HCT116 (cell line): ENCODE measurements around the gene TDRD7. TPM values are rescaled to one million over a fixed set of nuclear protein-coding genes. Genes with fewer than 3 reads are reported as not detected.

Experiments used
- ATAC-seq: fragments of 200-7000 bp; cut with Tn5 transposase; 2 replicates; pipeline ENCODE4 v1.9.1; 2020; ENCODE audit warnings: mild to moderate bottlenecking, moderate library complexity
- BruUV-seq: library from RNA; stranded (reverse); fragments of 400-500 nt; replicated peaks from 2 replicates; lab custom pipeline; 2021; lab: Mats Ljungman, UMichigan
- CTCF ChIA-PET: fragments of 300-600 bp; sonication (Branson Sonifier 250); formaldehyde crosslinking; loops from one replicate; lab custom pipeline; 2021; ENCODE audit warnings: antibody characterized with exemption; lab: Charles Lee
- POLR2A ChIA-PET: fragments of 300-600, 350-600 bp; sonication (Branson Sonifier 250); formaldehyde crosslinking; loops from one replicate; lab custom pipeline; 2021; ENCODE audit warnings: antibody characterized with exemption; lab: Charles Lee
- RAD21 ChIA-PET, 2 experiments: fragments of 300-600 bp; sonication (Branson Sonifier 250); formaldehyde crosslinking; loops; one replicate each; lab custom pipeline; 2023; ENCODE audit warnings: low total read pairs in 2 of 2; ENCODE audit not compliant: uncharacterized antibody in 2 of 2, unreplicated experiment in 2 of 2, low non-redundant PET in 1 of 2; lab: Charles Lee
- DNase-seq: peaks from one replicate; pipeline ENCODE4 v3.0.0-alpha.2; 2010; ENCODE audit warnings: low read depth, low spot score
- H2AFZ ChIP-seq: fragments of 200-600 bp; shearing (Covaris generic), sonication (generic); 2 replicates; pipeline ENCODE4 v1.6.1; 2017; ENCODE audit warnings: low read depth, mixed run types, mixed read lengths, antibody characterized with exemption, low read length; ENCODE audit not compliant: poor library complexity, severe bottlenecking
- H3K27ac ChIP-seq: 2 replicates; pipeline ENCODE4 v1.5.1; 2012; ENCODE audit warnings: low read depth, low read length
- H3K27me3 ChIP-seq: fragments of 200-600 bp; sonication (generic); 2 replicates; pipeline ENCODE4 v1.6.1; 2016; ENCODE audit warnings: mixed run types, low read length, mixed read lengths; ENCODE audit not compliant: insufficient read depth
- H3K36me3 ChIP-seq, 2 experiments: fragments of 200-500 bp in 1 of 2; fragments of 200-600 bp in 1 of 2; sonication (Bioruptor generic) in 1 of 2; sonication (generic) in 1 of 2; 2 replicates each; pipeline versions ENCODE4 v1.5.1 to v1.6.1; 2014 to 2016; ENCODE audit warnings: low read length in 2 of 2, inconsistent platforms in 1 of 2, mixed read lengths in 1 of 2, mixed run types in 1 of 2; ENCODE audit not compliant: insufficient read depth in 2 of 2, control insufficient read depth in 1 of 2
- H3K4me1 ChIP-seq, 2 experiments: fragments of 200-600 bp in 1 of 2; sonication (generic) in 1 of 2; 2 replicates each; pipeline versions ENCODE4 v1.5.1 to v1.6.1; 2012 to 2017; ENCODE audit warnings: low read length in 2 of 2, inconsistent platforms in 1 of 2, mild to moderate bottlenecking in 1 of 2, mixed read lengths in 1 of 2, mixed run types in 1 of 2, moderate library complexity in 1 of 2; ENCODE audit not compliant: insufficient read depth in 2 of 2, control insufficient read depth in 1 of 2
- H3K4me2 ChIP-seq: fragments of 200-600 bp; sonication (generic); 2 replicates; pipeline ENCODE4 v1.6.1; 2017; ENCODE audit warnings: mixed run types, low read length, mixed read lengths
- H3K4me3 ChIP-seq, 2 experiments: fragments of 200-600 bp in 1 of 2; sonication (generic) in 1 of 2; replicated peaks in 1 of 2; 2 replicates each; pipeline ENCODE4 v1.5.1; 2011 to 2016; ENCODE audit warnings: low read length in 2 of 2, control low read depth in 1 of 2, low read depth in 1 of 2, mild to moderate bottlenecking in 1 of 2, mixed read lengths in 1 of 2, mixed run types in 1 of 2
- H3K79me2 ChIP-seq: fragments of 200-600 bp; sonication (generic); 2 replicates; pipeline ENCODE4 v1.6.1; 2017; ENCODE audit warnings: mild to moderate bottlenecking, mixed run types, low read length, moderate library complexity, mixed read lengths; ENCODE audit not compliant: insufficient read depth
- H3K9ac ChIP-seq: fragments of 200-600 bp; sonication (generic); 2 replicates; pipeline ENCODE4 v1.6.1; 2016; ENCODE audit warnings: low read length, mixed read lengths
- H3K9me2 ChIP-seq: fragments of 200-600 bp; sonication (generic), shearing (Covaris generic); 2 replicates; pipeline ENCODE4 v1.6.1; 2017; ENCODE audit warnings: mixed run types, mild to moderate bottlenecking, moderate library complexity; ENCODE audit not compliant: insufficient read depth
- H3K9me3 ChIP-seq, 2 experiments: fragments of 200-500 bp in 1 of 2; fragments of 200-600 bp in 1 of 2; sonication (Bioruptor generic) in 1 of 2; sonication (generic) in 1 of 2; 2 replicates each; pipeline ENCODE4 v1.6.1; 2014 to 2017; ENCODE audit warnings: low read length in 2 of 2, mixed read lengths in 2 of 2, inconsistent platforms in 1 of 2, low read depth in 1 of 2, mild to moderate bottlenecking in 1 of 2, mixed run types in 1 of 2, moderate library complexity in 1 of 2; ENCODE audit not compliant: control insufficient read depth in 1 of 2, insufficient read depth in 1 of 2
- H4K20me1 ChIP-seq: fragments of 200-600 bp; sonication (generic), shearing (Covaris generic); 2 replicates; pipeline ENCODE4 v1.6.1; 2017; ENCODE audit warnings: mixed run types, mild to moderate bottlenecking, moderate library complexity; ENCODE audit not compliant: insufficient read depth
- CBX3 ChIP-seq: IDR thresholded peaks from 2 replicates; pipeline ENCODE4 v1.6.1; 2012; ENCODE audit warnings: low read depth
- EGR1 ChIP-seq: IDR thresholded peaks from 2 replicates; pipeline ENCODE4 v1.6.1; 2012; ENCODE audit warnings: low read depth
- ELF1 ChIP-seq: IDR thresholded peaks from 2 replicates; pipeline ENCODE4 v1.6.1; 2012; ENCODE audit warnings: low read depth, borderline replicate concordance
- EZH2phosphoT487 ChIP-seq: fragments of 200-600 bp; IDR thresholded peaks from 2 replicates; pipeline ENCODE4 v1.6.1; 2018; ENCODE audit warnings: antibody characterized with exemption, borderline replicate concordance
- FOSL1 ChIP-seq: IDR thresholded peaks from 2 replicates; pipeline ENCODE4 v1.6.1; 2012; ENCODE audit warnings: low read depth
- JUND ChIP-seq: IDR thresholded peaks from 2 replicates; pipeline ENCODE4 v1.6.1; 2012
- POLR2A ChIP-seq: IDR thresholded peaks from 2 replicates; pipeline ENCODE4 v1.7.0; 2011; ENCODE audit warnings: borderline replicate concordance; ENCODE audit not compliant: insufficient read depth, insufficient read length; ENCODE audit errors: extremely low read depth
- POLR2AphosphoS5 ChIP-seq: IDR thresholded peaks from 2 replicates; pipeline ENCODE4 v1.6.1; 2011; ENCODE audit warnings: mild to moderate bottlenecking, low read depth, low read length, moderate library complexity
- RAD21 ChIP-seq: IDR thresholded peaks from 2 replicates; pipeline ENCODE4 v1.6.1; 2012; ENCODE audit warnings: low read depth, mild to moderate bottlenecking
- SIN3A ChIP-seq: IDR thresholded peaks from 2 replicates; pipeline ENCODE4 v1.6.1; 2012; ENCODE audit warnings: low read depth
- SRF ChIP-seq: IDR thresholded peaks from 2 replicates; pipeline ENCODE4 v1.6.1; 2012; ENCODE audit warnings: low read depth
- TCF7L2 ChIP-seq: IDR thresholded peaks from 2 replicates; pipeline ENCODE4 v1.7.0; 2011; ENCODE audit warnings: borderline replicate concordance, inconsistent platforms; ENCODE audit not compliant: insufficient read depth, insufficient read length; ENCODE audit errors: extremely low read depth
- YY1 ChIP-seq: IDR thresholded peaks from 2 replicates; pipeline ENCODE4 v1.6.1; 2011; ENCODE audit warnings: low read length, low read depth, moderate library complexity, mild to moderate bottlenecking; ENCODE audit not compliant: insufficient replicate concordance; ENCODE audit errors: extremely low read depth
- ZNF274 ChIP-seq: fragments of 200-500 bp; sonication (Bioruptor generic); IDR thresholded peaks from 2 replicates; pipeline ENCODE4 v1.6.1; 2014; ENCODE audit warnings: mild to moderate bottlenecking, low read depth, low read length, inconsistent platforms
- intact Hi-C: fragments of 100-400 bp; cut with micrococcal nuclease; formaldehyde crosslinking; loops from 2 replicates; pipeline ENCODE4 v1.10.0; 2022
- total RNA-seq: library from RNA; stranded (reverse); gene quantifications from one replicate; pipeline ENCODE4 v1.2.1, GENCODE V29; 2021; ENCODE audit not compliant: unreplicated experiment
- TF ChIP-seq, protein P1 (sequence below), 3 experiments: fragments of 200-600 bp in 1 of 3; sonication (generic) in 1 of 3; IDR thresholded peaks in 2 of 3; conservative IDR thresholded peaks in 1 of 3; 2 replicates each; pipeline ENCODE4 v1.5.1; 2012 to 2017; ENCODE audit warnings: low read depth in 2 of 3, low read length in 2 of 3, antibody characterized with exemption in 1 of 3, borderline replicate concordance in 1 of 3, control low read depth in 1 of 3, mild to moderate bottlenecking in 1 of 3, mixed read lengths in 1 of 3, mixed run types in 1 of 3, moderate library complexity in 1 of 3; ENCODE audit not compliant: insufficient read depth in 1 of 3
- TF ChIP-seq, protein P2 (sequence below): IDR thresholded peaks from 2 replicates; pipeline ENCODE4 v1.6.1; 2011; ENCODE audit warnings: mild to moderate bottlenecking, low read length, moderate library complexity; ENCODE audit not compliant: insufficient replicate concordance; ENCODE audit errors: extremely low read depth
- TF ChIP-seq, protein P3 (sequence below): IDR thresholded peaks from 2 replicates; pipeline ENCODE4 v1.6.1; 2012
- TF ChIP-seq, protein P4 (sequence below): IDR thresholded peaks from 2 replicates; pipeline ENCODE4 v1.6.1; 2012

The TDRD7 gene
- total RNA-seq, 1 experiment from 2014 or later: 8.0 TPM

DNA sequence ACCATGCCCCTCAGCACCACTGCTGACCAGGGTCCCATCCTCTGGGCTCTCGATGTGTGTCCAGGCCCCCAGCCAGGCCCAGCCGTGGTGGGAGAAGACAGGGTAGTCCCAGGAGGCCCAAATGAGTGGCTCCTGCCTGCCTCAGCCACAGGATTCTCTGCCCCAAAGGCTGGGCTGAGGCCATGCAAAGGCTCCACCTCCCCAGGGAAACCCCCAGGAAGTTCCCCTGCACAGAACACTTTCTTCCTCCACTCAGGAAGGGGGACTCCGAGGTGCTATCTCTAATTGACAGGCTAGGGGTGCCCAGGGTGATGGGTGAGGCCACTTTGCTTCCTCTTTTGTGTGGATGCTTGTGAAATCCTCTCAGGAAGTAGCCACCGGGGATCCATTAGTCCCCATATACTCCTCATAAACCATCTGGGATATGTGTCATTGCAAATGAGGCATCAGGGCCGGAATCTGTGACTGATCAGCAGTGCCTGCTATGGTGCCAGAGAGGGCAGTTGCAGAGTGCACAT is 23.1 kb upstream of the TDRD7 start (continued):
- TF ChIP-seq ELF1: no peak
- no peak for TF ChIP-seq ZNF274
- TF ChIP-seq, protein P1, sequence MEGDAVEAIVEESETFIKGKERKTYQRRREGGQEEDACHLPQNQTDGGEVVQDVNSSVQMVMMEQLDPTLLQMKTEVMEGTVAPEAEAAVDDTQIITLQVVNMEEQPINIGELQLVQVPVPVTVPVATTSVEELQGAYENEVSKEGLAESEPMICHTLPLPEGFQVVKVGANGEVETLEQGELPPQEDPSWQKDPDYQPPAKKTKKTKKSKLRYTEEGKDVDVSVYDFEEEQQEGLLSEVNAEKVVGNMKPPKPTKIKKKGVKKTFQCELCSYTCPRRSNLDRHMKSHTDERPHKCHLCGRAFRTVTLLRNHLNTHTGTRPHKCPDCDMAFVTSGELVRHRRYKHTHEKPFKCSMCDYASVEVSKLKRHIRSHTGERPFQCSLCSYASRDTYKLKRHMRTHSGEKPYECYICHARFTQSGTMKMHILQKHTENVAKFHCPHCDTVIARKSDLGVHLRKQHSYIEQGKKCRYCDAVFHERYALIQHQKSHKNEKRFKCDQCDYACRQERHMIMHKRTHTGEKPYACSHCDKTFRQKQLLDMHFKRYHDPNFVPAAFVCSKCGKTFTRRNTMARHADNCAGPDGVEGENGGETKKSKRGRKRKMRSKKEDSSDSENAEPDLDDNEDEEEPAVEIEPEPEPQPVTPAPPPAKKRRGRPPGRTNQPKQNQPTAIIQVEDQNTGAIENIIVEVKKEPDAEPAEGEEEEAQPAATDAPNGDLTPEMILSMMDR (IDR thresholded peaks at IDR 0.05 in 2 of 3, conservative IDR thresholded peaks at IDR 0.05 in 1 of 3; ENCODE audit: borderline replicate concordance in 1 of 3, insufficient read depth in 1 of 3, low read depth in 2 of 3, low read length in 2 of 3): no peak
- no peak for TF ChIP-seq POLR2AphosphoS5
- TF ChIP-seq, all 23 proteins: peak for 0

DNA sequence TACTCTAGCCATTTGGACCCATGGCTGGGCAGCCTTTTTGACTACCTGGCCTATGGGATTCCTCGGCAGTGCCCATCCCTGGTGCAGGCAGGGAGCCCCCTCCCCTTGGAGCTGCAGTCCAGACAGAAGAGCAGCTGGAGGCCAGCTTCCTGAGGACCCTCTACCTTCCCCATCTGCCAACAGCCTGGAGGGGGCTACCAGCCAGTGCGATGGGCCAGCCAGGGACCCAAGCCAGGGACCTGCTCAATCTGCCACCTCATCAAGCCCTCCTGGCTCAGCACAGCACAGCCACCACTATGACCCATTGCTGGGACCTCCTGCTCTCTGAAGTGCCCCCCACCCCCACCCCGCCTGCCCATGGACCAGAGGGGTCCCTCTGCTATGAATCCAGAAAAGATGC is 22.6 kb upstream of the TDRD7 start:
- H3K27me3 ChIP-seq: no peaks in the 10 kb centered on the region
- BruUV-seq: no TSS peak
- H2AFZ ChIP-seq: no peak overlapping the region
- no peaks in the 10 kb centered on the region for H4K20me1 ChIP-seq
- H3K9me2 ChIP-seq: no peaks in the 10 kb centered on the region
- RAD21 ChIA-PET: no interaction called here
- peaks cover 0 to 4% of the 10 kb centered on the region in 2 experiments; a peak in 1 of 4 replicates for H3K4me1 ChIP-seq
- H3K79me2 ChIP-seq: no peaks in the 10 kb centered on the region
- no peak for DNase-seq
- H3K36me3 ChIP-seq: no peaks in the 10 kb centered on the region
- no peak overlapping the region for H3K9ac ChIP-seq
- TF ChIP-seq FOSL1 (no peak), EGR1 (no peak), EZH2phosphoT487 (no peak), ZNF274 (no peak), POLR2A (no peak), SRF (no peak), YY1 (no peak), CBX3 (no peak), ELF1 (no peak), RAD21 (no peak), SIN3A (no peak), TCF7L2 (no peak), JUND (no peak)
- TF ChIP-seq, protein P1 (IDR thresholded peaks at IDR 0.05 in 2 of 3, conservative IDR thresholded peaks at IDR 0.05 in 1 of 3; ENCODE audit: borderline replicate concordance in 1 of 3, insufficient read depth in 1 of 3, low read depth in 2 of 3, low read length in 2 of 3): no peak
- TF ChIP-seq, protein P2, sequence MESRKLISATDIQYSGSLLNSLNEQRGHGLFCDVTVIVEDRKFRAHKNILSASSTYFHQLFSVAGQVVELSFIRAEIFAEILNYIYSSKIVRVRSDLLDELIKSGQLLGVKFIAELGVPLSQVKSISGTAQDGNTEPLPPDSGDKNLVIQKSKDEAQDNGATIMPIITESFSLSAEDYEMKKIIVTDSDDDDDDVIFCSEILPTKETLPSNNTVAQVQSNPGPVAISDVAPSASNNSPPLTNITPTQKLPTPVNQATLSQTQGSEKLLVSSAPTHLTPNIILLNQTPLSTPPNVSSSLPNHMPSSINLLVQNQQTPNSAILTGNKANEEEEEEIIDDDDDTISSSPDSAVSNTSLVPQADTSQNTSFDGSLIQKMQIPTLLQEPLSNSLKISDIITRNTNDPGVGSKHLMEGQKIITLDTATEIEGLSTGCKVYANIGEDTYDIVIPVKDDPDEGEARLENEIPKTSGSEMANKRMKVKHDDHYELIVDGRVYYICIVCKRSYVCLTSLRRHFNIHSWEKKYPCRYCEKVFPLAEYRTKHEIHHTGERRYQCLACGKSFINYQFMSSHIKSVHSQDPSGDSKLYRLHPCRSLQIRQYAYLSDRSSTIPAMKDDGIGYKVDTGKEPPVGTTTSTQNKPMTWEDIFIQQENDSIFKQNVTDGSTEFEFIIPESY: no peak
- TF ChIP-seq, protein P3, sequence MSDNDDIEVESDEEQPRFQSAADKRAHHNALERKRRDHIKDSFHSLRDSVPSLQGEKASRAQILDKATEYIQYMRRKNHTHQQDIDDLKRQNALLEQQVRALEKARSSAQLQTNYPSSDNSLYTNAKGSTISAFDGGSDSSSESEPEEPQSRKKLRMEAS: no peak
- TF ChIP-seq, protein P4, sequence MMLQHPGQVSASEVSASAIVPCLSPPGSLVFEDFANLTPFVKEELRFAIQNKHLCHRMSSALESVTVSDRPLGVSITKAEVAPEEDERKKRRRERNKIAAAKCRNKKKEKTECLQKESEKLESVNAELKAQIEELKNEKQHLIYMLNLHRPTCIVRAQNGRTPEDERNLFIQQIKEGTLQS: no peak
- POLR2A ChIA-PET: no interaction called here
- CTCF ChIA-PET: no interaction called here
- intact Hi-C loops: no loop called here
- no peak overlapping the region for H3K27ac ChIP-seq
- no peaks in the 10 kb centered on the region for H3K9me3 ChIP-seq
- H3K4me3 ChIP-seq: no peak overlapping the region
- ATAC-seq: no peak
- H3K4me2 ChIP-seq: no peak overlapping the region
